GM21717 (cell line): ENCODE measurements around the gene USP10.

Source experiments
- ATAC-seq: cut with Tn5 transposase; IDR thresholded peaks from one replicate; pipeline ENCODE4 v1.9.1; 2021; ENCODE audit warnings: mild to moderate bottlenecking, moderate library complexity; ENCODE audit not compliant: unreplicated experiment

The USP10 gene

DNA sequence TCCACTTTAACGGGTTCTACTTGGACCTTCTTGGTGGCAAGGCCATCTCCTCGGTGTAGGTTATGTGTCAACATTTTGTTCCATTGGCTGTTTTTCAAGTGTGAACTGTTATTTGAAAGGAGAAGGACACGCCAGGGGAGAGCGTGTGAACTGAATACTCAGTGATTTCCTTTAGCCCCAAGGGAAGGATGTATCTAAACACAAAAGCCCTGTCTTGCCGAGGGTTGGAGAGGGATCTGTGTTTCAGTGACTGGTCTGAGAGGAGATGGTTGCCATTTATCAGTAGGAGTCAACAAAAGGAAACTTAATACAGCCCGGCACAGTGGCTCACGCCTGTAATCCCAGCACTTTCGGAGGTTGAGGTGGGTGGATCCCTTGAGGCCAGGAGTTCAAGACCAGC, 50.0 kb downstream of the USP10 start:
- no peak for ATAC-seq

DNA sequence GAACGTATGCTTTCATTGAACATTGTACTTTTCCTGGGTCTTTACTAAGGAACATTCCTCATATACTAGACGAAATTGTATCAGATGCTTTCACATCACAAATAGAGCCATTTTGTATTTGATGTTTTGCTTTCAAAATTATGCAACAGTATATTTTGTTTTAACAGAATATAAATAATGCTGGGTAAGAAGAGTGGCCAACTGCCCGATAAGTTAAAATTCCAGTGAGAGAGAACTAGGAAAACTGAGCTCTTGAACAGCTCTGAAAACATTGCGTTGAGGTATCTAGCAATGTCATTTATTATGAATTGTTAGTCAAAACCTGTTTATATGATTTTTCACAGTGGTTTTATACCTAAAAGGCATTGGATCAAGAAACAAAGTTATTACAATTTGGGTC, 50.8 kb downstream of the USP10 start:
- no peak for ATAC-seq

DNA sequence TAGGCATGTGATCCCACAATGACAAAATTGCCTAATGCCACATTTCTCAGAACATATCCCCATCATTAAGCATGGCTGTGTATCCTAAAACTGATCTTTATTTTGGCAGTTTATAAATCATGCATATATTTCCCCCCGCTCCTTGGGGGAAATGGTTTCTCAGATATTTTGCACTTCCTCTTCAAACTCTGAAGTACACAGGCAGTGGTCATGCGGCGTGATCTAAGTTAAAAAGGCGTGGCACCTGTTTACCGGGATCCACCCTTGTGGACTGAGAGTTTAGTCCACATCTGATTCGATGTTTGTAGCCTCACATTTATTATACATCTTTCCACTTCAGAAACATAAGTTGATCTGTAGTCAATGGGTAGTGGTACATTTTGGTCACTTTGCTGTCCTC, 51.4 kb downstream of the USP10 start:
- no peak for ATAC-seq

DNA sequence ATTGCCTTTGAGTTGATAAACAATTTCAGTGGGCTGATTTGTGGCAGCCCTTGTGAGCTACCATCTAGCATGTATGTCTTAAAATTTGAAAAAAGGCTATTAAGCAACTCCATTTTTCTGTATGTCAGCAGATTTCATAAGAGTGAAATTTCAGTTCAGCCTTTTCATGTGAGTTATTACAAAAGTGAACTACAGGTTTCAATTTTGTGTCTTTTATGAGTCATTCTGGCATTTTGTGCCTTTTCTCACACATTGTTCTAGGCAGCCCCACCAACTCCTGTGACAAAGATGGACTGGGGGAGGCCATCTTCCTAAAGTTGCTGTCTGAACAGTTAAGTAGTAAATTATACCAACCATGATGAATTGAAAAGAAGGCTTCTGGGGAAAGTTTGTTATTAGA, 52.1 kb downstream of the USP10 start:
- no peak for ATAC-seq

DNA sequence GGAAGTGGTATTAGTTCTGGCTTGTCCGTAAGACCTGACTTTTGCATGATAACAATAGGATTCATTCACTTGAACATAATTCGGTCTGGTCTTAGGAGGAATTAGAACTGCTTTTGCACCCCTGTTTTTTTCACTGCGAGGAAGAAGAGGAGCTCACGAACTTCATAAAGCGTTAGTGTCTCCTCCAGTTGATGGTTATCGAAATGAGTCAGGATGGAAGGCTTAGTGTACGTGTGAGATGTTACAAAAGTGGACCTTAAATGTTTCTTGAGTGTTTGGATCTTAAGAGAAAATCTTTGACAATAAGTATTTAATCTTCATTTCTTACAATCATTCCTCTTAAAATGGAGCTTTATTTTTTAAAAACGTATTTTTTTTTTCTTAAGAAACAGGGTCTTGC, 52.8 kb downstream of the USP10 start:
- no peak for ATAC-seq

DNA sequence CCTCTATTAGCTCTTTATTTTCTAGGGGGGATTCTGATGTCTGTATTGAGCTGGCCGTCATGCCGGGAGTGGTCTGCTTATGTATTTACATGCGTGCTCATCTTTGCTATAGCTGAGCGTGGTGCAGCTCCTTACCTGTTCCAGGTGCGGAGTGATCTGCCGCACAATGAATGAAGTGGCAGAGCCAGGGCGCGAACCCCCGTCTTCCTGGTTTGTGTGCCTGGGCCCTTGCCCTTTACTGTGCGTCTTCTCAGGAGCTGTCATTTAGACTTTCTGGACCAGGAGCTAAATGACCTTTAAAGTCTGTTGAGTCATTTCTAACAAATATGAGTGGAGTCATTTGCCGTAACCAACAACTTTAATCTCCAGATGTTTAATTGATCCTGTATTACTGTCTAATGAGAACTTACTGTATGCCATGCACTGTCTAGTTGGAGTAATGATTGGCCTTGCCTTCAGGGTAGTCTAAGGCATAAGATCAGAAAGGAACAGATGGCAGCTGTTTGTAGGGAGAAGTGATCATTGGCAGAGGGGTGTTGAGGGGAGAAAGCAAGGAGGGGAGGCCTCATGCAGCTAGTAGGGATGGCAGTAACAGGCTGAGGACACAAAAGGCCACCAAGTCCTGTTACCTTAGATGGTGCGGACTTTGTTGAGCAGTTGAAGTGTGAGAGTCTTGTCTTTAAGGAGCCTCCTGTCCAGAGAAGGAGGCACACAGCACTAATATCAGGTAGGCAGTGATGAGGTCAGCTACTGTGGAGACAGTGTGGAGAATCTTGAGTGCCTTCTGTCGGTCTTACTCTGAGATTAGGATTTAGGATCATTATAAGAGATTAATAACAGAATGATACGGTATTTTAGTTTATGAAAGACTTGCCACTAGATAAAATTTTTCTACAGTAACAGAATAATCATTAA, 53.9 kb downstream of the USP10 start:
- no peak for ATAC-seq

DNA sequence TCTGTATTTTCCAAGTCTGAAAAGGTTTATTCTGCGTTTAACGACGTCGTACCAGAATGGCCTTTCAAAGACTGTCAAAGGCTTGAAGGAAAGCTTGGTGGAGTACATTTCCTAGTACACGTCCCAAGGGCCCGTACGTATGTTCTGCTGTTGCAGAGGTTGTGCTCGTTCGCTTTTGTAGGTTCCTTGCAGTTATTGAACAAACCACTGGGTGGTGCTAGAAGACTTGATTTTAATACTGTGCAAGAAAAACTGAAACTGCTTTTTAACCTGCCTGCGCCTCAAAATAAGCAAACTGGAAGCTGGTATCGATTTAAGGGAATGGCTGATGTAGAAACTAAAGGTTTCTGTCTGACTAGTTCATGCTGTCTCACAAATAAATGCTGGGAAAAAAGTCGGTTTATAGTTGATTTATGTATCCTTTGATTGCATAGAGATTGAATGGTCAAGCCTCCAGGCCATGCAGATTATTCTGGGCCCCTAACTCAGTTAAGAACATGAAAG, 54.6 kb downstream of the USP10 start:
- ATAC-seq: peak; percentile 67

DNA sequence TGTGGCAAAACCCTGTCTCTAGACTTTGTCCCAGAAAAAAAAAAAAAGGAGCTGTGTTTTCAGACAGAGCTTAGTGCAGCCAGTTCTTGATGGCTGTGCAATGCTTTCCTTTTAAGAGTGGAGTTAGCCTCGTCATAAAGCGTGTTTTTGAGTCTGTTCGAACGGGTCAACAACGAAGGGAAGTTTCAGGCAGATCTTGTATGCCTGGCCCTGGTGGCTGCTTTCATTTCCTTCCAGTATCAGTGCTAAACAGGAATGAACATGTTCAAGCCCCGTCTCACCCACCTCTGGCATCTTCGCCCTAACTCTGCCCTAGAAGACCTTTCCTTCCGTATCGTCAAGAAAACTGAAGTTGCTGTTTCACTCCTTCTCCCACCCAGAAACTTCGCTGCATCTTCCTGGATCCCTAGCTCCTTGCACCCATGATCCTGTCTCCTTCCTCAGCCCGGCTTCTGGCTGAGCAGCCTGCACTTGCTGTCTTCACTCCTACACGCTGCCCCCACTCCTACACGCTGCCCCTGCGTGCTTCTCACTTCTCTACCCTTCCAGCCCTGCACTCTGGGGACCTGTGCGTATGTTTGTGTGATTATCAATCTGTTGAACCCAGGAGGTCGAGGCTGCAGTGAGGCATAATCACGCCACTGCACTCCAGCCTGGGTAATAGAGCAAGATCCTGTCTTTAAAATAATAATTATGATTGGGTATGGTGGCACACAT, 55.3 kb downstream of the USP10 start:
- no peak for ATAC-seq

DNA sequence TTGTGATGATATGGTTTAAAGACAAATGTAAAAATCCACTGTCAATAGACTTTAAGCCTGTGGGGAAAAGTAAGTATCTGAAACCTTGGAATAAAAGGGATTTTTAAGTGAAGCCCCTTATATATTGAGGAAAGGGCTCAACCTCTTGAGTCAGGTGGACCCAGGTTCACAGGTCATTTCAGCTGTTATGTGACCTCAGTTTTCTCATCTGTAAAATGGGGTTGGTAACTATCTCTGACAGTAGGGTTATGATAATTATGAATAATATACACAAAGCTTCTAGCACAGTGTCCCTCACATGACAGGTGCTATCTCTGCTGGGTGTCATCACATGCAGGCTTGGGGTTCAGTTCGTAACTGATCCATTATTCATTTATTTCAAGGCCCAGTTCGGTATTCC, 57.0 kb downstream of the USP10 start:
- no peak for ATAC-seq

DNA sequence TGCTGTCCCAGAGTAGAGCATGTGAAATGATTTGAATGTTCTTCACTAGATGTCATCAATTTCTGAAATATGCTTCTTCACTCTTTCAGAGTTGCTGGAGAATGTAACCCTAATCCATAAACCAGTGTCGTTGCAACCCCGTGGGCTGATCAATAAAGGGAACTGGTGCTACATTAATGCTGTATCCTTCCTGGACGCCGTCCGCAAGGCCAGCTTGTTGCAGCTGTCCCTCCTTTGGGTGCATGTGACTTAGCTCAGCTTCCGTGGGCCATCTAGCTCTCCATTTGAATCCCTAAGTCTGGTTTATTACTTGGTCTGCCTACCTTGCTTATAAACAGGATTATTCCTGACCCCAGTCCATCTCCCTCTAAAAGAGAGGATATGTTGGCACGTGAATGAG, 58.8 kb downstream of the USP10 start:
- no peak for ATAC-seq

DNA sequence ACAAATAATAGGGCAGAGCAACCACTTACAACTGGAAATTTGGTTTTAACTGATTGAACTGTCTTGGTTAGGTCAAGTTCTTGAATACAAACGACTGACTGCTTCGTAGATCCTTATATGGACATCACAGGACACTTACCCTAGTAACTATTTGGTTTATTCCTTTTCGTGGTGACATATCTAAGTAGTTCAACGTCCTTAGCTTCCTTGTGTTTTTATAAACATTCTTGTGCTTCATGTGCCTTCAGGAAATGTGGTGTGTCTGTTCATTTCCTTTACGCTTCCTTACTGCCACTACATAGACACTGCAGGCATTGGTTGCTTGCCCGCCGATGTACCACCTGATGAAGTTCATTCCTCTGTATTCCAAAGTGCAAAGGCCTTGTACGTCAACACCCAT, 59.3 kb downstream of the USP10 start:
- no peak for ATAC-seq

DNA sequence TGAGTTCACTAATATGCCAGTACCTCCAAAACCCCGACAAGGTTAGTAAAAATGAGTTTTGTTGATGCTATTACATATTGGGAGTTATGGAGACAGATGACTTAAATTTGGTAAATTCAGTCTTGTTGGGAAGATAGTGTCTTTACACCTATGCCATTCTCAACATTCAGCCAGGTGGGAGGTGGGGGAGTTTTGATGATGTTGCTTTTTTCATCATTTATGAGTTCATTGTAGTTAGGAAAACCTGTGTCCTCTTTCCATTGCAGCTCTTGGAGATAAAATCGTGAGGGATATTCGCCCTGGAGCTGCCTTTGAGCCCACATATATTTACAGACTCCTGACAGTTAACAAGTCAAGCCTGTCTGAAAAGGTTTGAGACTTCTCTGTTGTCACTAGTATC, 60.1 kb downstream of the USP10 start:
- no peak for ATAC-seq

DNA sequence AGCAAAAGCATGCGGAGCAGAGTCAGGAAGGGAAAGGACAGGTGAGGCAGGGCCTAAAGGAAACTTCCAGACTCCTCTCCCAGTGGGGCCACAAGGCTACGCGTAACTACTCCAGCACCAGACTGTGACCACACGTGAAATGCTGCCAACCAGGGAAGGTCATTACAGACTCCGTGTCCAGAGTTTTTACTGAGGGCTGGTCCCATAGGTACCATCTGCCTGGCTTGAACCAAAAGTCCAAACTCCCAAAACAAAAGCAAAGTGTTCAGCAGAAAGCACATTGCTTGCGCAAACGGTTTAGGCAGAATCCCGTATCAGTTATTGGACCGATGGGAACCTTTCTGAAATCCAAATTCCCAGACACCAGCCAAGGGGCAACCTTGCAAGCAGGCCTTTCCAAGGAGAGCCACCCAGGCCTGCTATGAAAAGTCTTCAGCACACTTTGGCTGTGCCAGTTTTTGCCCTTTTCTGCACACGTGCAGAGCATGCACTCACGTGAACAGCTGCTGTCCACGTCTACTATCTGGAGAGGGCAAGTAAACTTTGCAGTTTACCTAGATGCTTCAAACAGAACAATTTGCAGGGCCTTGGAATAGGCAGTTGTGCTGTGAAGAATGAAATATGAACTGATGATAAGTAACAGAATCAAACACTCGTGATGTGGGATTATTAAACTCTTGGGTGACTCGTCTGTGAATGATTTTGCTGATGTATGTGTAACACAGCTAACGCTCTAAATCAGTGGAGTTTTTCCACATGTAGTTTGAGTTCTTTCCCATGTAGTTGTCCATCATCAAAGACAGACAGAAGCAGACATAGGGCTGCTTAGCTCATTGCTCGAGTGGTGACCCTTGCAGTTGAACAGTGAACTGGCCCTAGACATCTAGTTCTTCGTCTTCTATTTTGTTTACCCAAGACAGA, 61.9 kb downstream of the USP10 start:
- ATAC-seq: no peak

DNA sequence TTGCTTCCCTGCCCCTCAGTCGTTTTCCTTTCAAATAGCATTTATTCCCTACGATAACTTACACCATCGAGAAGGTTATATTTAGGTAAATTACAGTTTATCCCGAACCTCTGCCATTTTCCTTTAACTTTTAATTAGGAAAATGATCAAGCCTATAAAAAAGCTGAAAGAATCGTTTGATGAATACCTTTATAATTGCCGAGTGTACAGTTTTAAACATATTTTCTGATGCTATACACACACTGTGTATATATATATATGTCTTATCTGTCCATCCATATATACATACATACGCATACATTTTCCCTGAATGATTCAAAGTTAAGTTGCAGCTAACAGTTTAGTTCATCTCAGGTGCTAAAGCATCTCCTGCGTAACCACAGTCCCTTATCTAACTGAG, 63.4 kb downstream of the USP10 start:
- ATAC-seq: no peak

DNA sequence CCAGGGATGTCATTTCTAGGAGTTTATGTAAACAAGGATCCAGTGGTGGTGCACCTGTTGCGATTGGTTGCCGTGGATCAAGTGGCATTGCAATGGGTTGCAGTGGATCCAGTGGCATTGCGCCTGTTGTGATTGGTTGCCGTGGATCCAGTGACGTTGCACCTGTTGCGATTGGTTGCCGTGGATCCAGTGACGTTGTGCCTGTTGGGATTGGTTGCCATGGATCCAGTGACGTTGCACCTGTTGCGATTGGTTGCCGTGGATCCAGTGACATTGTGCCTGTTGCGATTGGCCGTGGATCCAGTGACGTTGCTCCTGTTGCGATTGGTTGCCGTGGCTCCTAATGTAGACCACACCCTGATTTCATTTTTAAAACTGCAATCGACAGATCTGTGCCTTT, 63.8 kb downstream of the USP10 start:
- ATAC-seq: no peak

DNA sequence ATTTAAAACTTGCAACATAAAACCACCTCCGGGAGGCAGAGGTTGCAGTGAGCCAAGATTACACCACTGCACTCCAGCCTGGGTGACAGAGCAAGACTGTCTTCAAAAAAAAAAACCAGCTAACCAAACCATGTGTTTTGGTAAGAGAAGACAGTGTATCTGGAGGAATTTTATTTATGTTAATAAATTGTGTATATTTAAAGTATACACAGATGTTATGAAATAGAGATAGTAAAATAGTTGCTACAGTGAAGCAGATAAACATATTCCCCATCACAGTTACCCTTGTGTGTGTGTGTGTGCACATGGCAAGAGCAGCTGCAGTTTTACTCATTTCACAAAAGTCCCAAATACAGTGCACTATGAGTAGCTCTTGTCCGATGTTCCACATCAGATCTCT, 65.2 kb downstream of the USP10 start:
- ATAC-seq: no peak

DNA sequence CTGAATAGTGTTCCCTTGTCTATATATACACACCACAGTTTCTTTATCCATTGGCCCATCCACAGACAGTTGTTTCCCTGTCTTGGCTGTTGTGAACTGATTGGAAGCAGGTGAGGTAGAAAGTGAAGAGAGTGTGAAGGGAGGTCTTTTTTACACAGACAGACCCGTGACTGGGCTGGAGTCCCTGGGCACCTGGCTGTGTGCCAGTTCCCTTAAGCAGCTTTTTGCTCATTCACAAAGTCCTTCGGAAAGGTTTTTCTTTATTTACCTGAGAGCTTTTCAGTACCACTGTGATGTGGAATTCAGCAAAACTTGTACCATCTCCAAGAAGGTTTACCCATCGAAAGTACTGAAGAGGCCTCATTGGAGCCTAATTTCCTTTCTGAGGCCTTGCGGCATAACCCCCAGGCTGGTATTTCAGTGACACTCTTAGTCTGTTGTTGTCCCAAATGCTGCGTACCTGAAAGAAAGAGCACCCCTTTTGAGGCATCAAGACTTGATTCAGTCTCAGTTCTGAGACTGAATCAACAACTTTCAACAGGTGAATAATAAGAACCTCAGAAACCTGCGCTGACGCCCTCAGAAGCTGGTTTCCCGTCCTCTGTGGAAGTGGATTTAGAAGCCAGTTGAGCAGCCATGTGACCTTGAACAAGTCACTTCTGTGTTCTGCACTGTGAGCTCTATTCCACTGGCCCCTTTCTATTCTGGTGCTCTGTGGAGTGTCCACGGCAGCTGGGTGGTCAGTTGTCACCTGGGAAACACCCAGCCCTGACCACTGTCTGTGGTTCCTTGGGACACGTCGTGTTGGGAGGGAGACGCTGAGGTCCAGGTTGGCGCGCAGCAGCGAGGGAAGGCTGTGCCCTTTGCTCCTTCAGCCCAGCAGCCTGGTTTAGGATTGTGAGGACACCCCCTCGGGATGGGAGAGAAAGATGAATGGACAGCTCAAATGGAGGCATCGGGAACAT, 66.1 kb downstream of the USP10 start:
- no peak for ATAC-seq

DNA sequence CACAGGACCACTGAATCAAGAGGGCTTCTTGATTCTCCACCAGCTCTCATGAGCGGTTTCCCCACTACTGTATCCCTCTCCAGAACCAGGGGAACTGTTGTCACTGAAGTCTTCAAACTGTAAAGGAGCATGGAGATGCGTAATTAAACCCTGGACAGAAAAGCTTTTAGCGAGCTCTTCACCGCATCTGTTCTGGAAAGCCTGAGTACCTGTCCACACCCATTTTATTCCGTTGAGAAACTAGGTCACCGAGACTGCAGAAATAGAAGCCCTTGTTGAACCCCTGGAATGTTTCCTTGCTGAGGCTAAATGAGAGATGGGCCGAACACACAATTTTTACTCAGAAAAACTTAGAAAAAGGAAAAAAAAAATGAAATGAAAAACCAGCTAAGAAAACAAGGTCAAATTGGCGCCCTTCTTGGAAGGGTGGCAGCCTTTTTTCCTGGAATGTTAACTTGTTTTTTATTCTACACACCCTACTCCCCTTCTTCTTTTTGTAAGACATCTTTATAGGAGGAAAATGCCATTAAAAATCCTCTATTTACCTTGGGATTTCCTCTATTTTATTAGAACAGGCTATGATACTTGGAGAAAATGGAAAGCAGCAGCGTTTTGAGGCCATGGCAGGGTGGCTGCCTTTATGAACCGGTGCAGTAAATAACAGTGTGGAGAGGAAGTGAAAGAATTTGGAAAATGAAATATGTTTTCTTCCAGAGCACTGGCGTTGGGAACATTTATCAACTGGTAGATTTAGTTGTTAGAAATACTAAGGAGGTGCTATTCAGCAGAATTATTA, 67.4 kb downstream of the USP10 start:
- no peak for ATAC-seq
